Left cardiac atrium (tissue), 4 donors: ENCODE results near the gene ZSWIM6. TPM values are rescaled to one million over a fixed set of nuclear protein-coding genes. Genes with fewer than 3 reads are reported as not detected.
"Not testable (repeated sequence)": the region's sequence is repeated elsewhere in the genome, so short reads cannot be mapped to it uniquely, and the experiment has no call there.

Source experiments
- ATAC-seq, 2 donors: fragments of 200-7000 bp; cut with Tn5 transposase; one replicate each; pipeline ENCODE4 v1.9.1; 2020; ENCODE audit warnings: mild to moderate bottlenecking in 2 of 2, moderate library complexity in 2 of 2
- DNase-seq: peaks from one replicate; pipeline ENCODE4 v3.0.0-alpha.2; 2020
- intact Hi-C, 2 donors: fragments of 100-400 bp; cut with DNase I; formaldehyde crosslinking; loops; one replicate each; pipeline versions ENCODE4 v1.14.1 to v1.15.1; 2022 to 2023
- total RNA-seq, 2 donors: library from RNA; stranded (reverse); fragmentation: NEBNext Ultra II Directional; extraction: Animal tissue kit (Norgen Biotek cat#: 25700); gene quantifications; one replicate each; pipeline ENCODE4 v1.2.1, GENCODE V29; 2021
- donor health status: DM: no; HTN: yes; CAD: no.
- donor health status: DM: no; HTN: yes; CAD: no; lungs with severe emphysema.
- donor health status: DM: yes; HTN: yes; CAD: no.
- donor health status: Dilated cardiomyopathy.

ZSWIM6 gene
- total RNA-seq, 2 donors from 2014 or later: 6.8 to 7.8 TPM

- DNase-seq (no peak), ATAC-seq (no peak)
- intact Hi-C loops: no loop called here
These were observed 62.7 kb downstream of the ZSWIM6 start for GRCh38 chr5:61394793-61395192.

GRCh38 chr5:61397238-61397637, 65.2 kb downstream of the ZSWIM6 start:
- intact Hi-C loops: no loop called here
- ATAC-seq (no peak), DNase-seq (no peak)

- ATAC-seq (no peak), DNase-seq (no peak)
- intact Hi-C loops: no loop called here
These were observed 65.9 kb downstream of the ZSWIM6 start for GRCh38 chr5:61397937-61398336.

- intact Hi-C loops: no loop called here
- DNase-seq: no peak
- ATAC-seq: no peak
These were observed 66.4 kb downstream of the ZSWIM6 start for GRCh38 chr5:61398440-61398839.

- intact Hi-C loops: loop anchor here in 1 of 2 donors (10.0 kb wide), 1 partner anchor 65 kb away; the partner anchor contains the start of gene ZSWIM6
- no peak for DNase-seq
- ATAC-seq: no peak
These were observed 67.6 kb downstream of the ZSWIM6 start for GRCh38 chr5:61399679-61400078.

GRCh38 chr5:61401726-61402125, 69.7 kb downstream of the ZSWIM6 start:
- DNase-seq (no peak), ATAC-seq (peak in 1 of 2 donors; percentile 85)
- intact Hi-C loops: loop anchor here in 1 of 2 donors (10.0 kb wide), 1 partner anchor 67 kb away; the partner anchor contains the start of gene ZSWIM6

- DNase-seq: no peak
- intact Hi-C loops: loop anchor here in 1 of 2 donors (10.0 kb wide), 1 partner anchor 68 kb away; the partner anchor contains the start of gene ZSWIM6
- no peak for ATAC-seq
These were observed 70.3 kb downstream of the ZSWIM6 start for GRCh38 chr5:61402244-61402823.

- intact Hi-C loops: loop anchor here in 1 of 2 donors (10.0 kb wide), 1 partner anchor 68 kb away; the partner anchor contains the start of gene ZSWIM6
- no peak for DNase-seq
- ATAC-seq: no peak
These were observed 71.2 kb downstream of the ZSWIM6 start for GRCh38 chr5:61402970-61403900.

- DNase-seq: no peak
- intact Hi-C loops: loop anchor here (5.0 to 10.0 kb wide), 2 partner anchors 71 to 73 kb away; partner anchors contain the start of gene ZSWIM6 (in 2 of the 2)
- ATAC-seq: no peak
These were observed 73.6 kb downstream of the ZSWIM6 start for GRCh38 chr5:61405511-61406295.

- intact Hi-C loops: loop anchor here (5.0 to 10.0 kb wide), 2 partner anchors 72 to 74 kb away; partner anchors contain the start of gene ZSWIM6 (in 2 of the 2)
- not testable (repeated sequence) for DNase-seq, ATAC-seq
These were observed 74.4 kb downstream of the ZSWIM6 start for GRCh38 chr5:61406497-61406896.

- ATAC-seq: no peak
- intact Hi-C loops: loop anchor here (5.0 to 10.0 kb wide), 2 partner anchors 73 to 75 kb away; partner anchors contain the start of gene ZSWIM6 (in 2 of the 2)
These were observed 75.7 kb downstream of the ZSWIM6 start for GRCh38 chr5:61407706-61408270.

GRCh38 chr5:61408476-61409168, 76.6 kb downstream of the ZSWIM6 start:
- peak; percentile 100 for ATAC-seq
- DNase-seq: peak; percentile 100
- intact Hi-C loops: loop anchor here (5.0 to 10.0 kb wide), 2 partner anchors 74 to 76 kb away; partner anchors contain the start of gene ZSWIM6 (in 2 of the 2)

More at GRCh38 chr5:61407706-61408270, 75.7 kb downstream of the ZSWIM6 start:
- no peak for DNase-seq

GRCh38 chr5:61409568-61409967, 77.5 kb downstream of the ZSWIM6 start:
- DNase-seq: no peak
- intact Hi-C loops: loop anchor here (5.0 to 10.0 kb wide), 2 partner anchors 75 to 77 kb away; partner anchors contain the start of gene ZSWIM6 (in 2 of the 2)
- peak in 1 of 2 donors; percentile 74 for ATAC-seq

- intact Hi-C loops: no loop called here
- no peak for ATAC-seq
These were observed 78.8 kb downstream of the ZSWIM6 start for GRCh38 chr5:61410811-61411210.

GRCh38 chr5:61412361-61412760, 80.3 kb downstream of the ZSWIM6 start:
- intact Hi-C loops: no loop called here
- DNase-seq (no peak), ATAC-seq (no peak)

More at GRCh38 chr5:61410811-61411210, 78.8 kb downstream of the ZSWIM6 start:
- no peak for DNase-seq

GRCh38 chr5:61413205-61413604, 81.1 kb downstream of the ZSWIM6 start:
- ATAC-seq, intact Hi-C loops, DNase-seq: not testable (repeated sequence)

- ATAC-seq: no peak
- no peak for DNase-seq
- intact Hi-C loops: no loop called here
These were observed 82.7 kb downstream of the ZSWIM6 start for GRCh38 chr5:61414806-61415205.

GRCh38 chr5:61416010-61416409, 84.0 kb downstream of the ZSWIM6 start:
- ATAC-seq (peak in 1 of 2 donors; percentile 49), DNase-seq (no peak)
- intact Hi-C loops: no loop called here
